ENCODE measurements around the gene FAM25G.

GRCh38 chr10:47456079-47456785 lies 35.3 kb downstream of the FAM25G start:
- TF ChIP-seq POLR2A (IDR thresholded peaks at IDR 0.05) (no peak), POLR2AphosphoS5 (IDR thresholded peaks at IDR 0.05) (no peak)
- TF ChIP-seq, protein P1, sequence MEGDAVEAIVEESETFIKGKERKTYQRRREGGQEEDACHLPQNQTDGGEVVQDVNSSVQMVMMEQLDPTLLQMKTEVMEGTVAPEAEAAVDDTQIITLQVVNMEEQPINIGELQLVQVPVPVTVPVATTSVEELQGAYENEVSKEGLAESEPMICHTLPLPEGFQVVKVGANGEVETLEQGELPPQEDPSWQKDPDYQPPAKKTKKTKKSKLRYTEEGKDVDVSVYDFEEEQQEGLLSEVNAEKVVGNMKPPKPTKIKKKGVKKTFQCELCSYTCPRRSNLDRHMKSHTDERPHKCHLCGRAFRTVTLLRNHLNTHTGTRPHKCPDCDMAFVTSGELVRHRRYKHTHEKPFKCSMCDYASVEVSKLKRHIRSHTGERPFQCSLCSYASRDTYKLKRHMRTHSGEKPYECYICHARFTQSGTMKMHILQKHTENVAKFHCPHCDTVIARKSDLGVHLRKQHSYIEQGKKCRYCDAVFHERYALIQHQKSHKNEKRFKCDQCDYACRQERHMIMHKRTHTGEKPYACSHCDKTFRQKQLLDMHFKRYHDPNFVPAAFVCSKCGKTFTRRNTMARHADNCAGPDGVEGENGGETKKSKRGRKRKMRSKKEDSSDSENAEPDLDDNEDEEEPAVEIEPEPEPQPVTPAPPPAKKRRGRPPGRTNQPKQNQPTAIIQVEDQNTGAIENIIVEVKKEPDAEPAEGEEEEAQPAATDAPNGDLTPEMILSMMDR (IDR thresholded peaks at IDR 0.05) = no peak
